Stimulated activated naive B cell treated with anti-CD40 and anti-IgM and Interleukin-4, amounts not matched to agents 10 μg/mL and 1 μg/mL and 100 μg/mL, for 72 hours (primary cell): ENCODE measurements around the gene STEEP1.

ENCODE experiments used
- ATAC-seq, 2 donors: fragments of 150-1000 bp; cut with Tn5 transposase; replicated peaks; 2 replicates each; pipeline ENCODE4 v1.10.0; 2021; ENCODE audit warnings: moderate library complexity in 1 of 2
- DNase-seq: peaks from one replicate; pipeline ENCODE4 v3.0.0; 2021
- H3K27ac Mint-ChIP-seq: one replicate; pipeline ENCODE4 v1.8.0; 2022; ENCODE audit warnings: mild to moderate bottlenecking, mixed read lengths
- H3K27me3 Mint-ChIP-seq, 2 donors: one replicate each; pipeline ENCODE4 v1.8.0; 2022; ENCODE audit warnings: mixed read lengths in 2 of 2
- H3K36me3 Mint-ChIP-seq, 2 donors: one replicate each; pipeline ENCODE4 v1.8.0; 2022; ENCODE audit warnings: mixed read lengths in 2 of 2, mild to moderate bottlenecking in 1 of 2
- H3K4me1 Mint-ChIP-seq, 2 donors: one replicate each; pipeline ENCODE4 v1.8.0; 2022; ENCODE audit warnings: mixed read lengths in 2 of 2, mild to moderate bottlenecking in 1 of 2
- H3K4me3 Mint-ChIP-seq, 2 donors: one replicate each; pipeline ENCODE4 v1.8.0; 2022; ENCODE audit warnings: mild to moderate bottlenecking in 2 of 2, mixed read lengths in 2 of 2, moderate library complexity in 1 of 2
- H3K9me3 Mint-ChIP-seq, 2 donors: one replicate each; pipeline ENCODE4 v1.8.0; 2022; ENCODE audit warnings: mixed read lengths in 2 of 2, mild to moderate bottlenecking in 1 of 2

Gene STEEP1

GRCh38 chrX:119573222-119573621 is 8.0 kb upstream of the STEEP1 start:
- Mint-ChIP-seq H3K4me3 (peak overlapping the region; percentile 87 to 97), H3K36me3 (no peaks in the 10 kb centered on the region), H3K27ac (no peak overlapping the region), H3K27me3 (peaks cover 0 to 19% of the 10 kb centered on the region in 2 donors), H3K9me3 (no peaks in the 10 kb centered on the region), H3K4me1 (peaks cover 8 to 15% of the 10 kb centered on the region in 2 donors)
- DNase-seq (no peak), ATAC-seq (no peak)

DNA sequence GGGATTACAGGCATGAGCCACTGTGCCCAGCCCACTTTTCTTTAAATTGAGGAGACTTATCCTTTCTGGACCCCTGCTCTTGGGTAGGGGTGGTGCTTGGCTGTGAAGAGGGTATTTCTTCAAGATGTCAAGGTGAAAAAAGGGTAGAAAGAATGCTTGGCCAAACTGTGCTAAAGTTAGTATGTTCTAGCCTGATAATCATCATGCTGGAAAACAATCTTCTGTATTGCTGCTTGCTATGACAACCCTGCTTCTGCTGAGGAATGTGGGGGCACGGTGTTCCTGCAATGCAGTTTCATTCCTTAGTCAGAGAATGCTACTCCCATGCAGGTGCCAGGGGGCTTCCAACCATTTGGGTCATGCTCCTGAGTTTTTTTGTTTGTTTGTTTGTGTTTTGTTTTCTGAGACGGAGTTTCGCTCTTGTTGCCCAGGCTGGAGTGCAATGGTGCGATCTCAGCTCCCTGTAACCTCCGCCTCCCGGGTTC is 5.2 kb upstream of the STEEP1 start:
- no peak for ATAC-seq
- Mint-ChIP-seq H3K27me3 (peaks cover 0 to 22% of the 10 kb centered on the region in 2 donors), H3K27ac (no peak overlapping the region), H3K9me3 (no peaks in the 10 kb centered on the region), H3K4me1 (peaks cover 5 to 15% of the 10 kb centered on the region in 2 donors), H3K4me3 (no peak overlapping the region), H3K36me3 (no peaks in the 10 kb centered on the region)
- no peak for DNase-seq

DNA sequence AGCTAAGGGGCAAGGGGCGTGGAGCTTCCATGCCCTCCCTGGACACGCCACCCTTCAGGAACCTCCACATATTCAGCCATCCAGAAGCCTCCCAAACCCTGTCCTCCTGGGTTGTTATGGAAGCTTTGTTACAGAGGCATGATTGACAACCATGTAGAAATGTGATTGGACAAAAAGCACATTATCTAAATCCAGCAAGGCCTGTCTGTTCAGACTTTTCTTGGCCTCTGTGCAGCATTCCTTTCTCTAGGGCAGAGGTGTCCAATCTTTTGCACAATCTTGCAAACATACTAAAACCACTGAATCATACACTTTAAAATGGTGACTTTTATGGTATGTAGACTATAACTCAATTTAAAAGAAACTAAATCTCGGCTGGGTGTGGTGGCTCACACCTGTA is 12.7 kb downstream of the STEEP1 start:
- H3K27me3 Mint-ChIP-seq, result no peaks in the 10 kb centered on the region
- H3K27ac Mint-ChIP-seq, result no peak overlapping the region
- peaks cover 10 to 20% of the 10 kb centered on the region in 2 donors for H3K4me1 Mint-ChIP-seq
- peaks cover 4 to 10% of the 10 kb centered on the region in 2 donors for H3K36me3 Mint-ChIP-seq
- no peak for DNase-seq
- no peaks in the 10 kb centered on the region for H3K9me3 Mint-ChIP-seq
- H3K4me3 Mint-ChIP-seq, result no peak overlapping the region
- ATAC-seq, result no peak

GRCh38 chrX:119549327-119550016 is 15.7 kb downstream of the STEEP1 start:
- H3K4me3 Mint-ChIP-seq, result peak overlapping the region; percentile 61 to 62
- peaks cover 13 to 19% of the 10 kb centered on the region in 2 donors for H3K4me1 Mint-ChIP-seq
- ATAC-seq (peak; percentile 92 to 93), DNase-seq (peak; percentile 6)
- H3K27me3 Mint-ChIP-seq, result no peaks in the 10 kb centered on the region
- H3K9me3 Mint-ChIP-seq, result no peaks in the 10 kb centered on the region
- peaks cover 0 to 2% of the 10 kb centered on the region in 2 donors for H3K36me3 Mint-ChIP-seq
- H3K27ac Mint-ChIP-seq, result peak overlapping the region; percentile 81

DNA sequence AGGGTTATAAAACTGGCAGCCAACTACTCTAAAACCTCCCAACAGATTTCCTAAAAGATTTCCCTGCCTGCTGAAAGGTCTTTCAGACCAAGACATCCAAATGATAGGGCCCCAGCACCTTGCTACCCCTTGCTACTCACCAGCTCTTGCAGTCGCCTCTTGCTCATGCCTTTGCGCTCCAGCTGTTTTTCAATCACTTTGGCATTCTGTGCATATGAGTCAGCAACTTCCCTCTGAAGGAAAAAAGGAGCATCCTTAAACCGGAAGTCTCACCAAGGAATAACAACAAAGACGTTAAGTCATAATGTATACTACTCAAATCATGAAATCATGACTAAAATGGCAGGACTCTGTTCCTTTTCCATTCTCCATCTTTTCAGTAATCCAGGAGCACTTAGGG is 24.0 kb downstream of the STEEP1 start:
- peaks cover 12 to 27% of the 10 kb centered on the region in 2 donors for H3K36me3 Mint-ChIP-seq
- no peak for DNase-seq
- no peak overlapping the region for H3K4me3 Mint-ChIP-seq
- H3K27ac Mint-ChIP-seq, result no peak overlapping the region
- H3K27me3 Mint-ChIP-seq, result peaks cover 0 to 4% of the 10 kb centered on the region in 2 donors
- H3K4me1 Mint-ChIP-seq, result peaks cover 0 to 5% of the 10 kb centered on the region in 2 donors
- ATAC-seq, result no peak
- no peaks in the 10 kb centered on the region for H3K9me3 Mint-ChIP-seq

GRCh38 chrX:119539872-119540271 is 25.3 kb downstream of the STEEP1 start:
- peaks cover 0 to 5% of the 10 kb centered on the region in 2 donors for H3K4me1 Mint-ChIP-seq
- peaks cover 12 to 27% of the 10 kb centered on the region in 2 donors for H3K36me3 Mint-ChIP-seq
- peaks cover 0 to 4% of the 10 kb centered on the region in 2 donors for H3K27me3 Mint-ChIP-seq
- H3K9me3 Mint-ChIP-seq, result no peaks in the 10 kb centered on the region
- no peak overlapping the region for H3K27ac Mint-ChIP-seq
- H3K4me3 Mint-ChIP-seq, result no peak overlapping the region
- no peak for DNase-seq
- no peak for ATAC-seq

DNA sequence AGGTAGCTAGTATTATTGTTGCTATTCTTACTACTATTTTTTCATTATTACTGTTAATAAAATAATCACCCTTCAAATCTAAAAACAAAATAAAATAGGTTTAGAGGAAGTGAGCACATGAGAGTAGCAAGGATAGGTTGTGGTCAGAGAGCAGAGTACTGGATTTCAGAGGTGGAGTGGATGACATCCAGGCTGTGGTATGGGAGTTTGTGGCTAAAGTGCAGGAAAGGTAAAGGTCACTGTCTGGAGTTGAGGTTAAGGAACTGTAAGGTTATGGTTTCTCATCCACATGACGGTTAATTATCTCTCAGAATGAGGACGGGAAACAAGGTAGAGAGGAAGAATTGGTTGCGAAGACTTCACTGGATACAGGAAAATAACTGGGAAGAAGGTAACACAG is 27.7 kb downstream of the STEEP1 start:
- H3K27ac Mint-ChIP-seq, result peak overlapping the region; percentile 3
- peaks cover 0 to 8% of the 10 kb centered on the region in 2 donors for H3K27me3 Mint-ChIP-seq
- H3K9me3 Mint-ChIP-seq, result no peaks in the 10 kb centered on the region
- ATAC-seq (no peak), DNase-seq (no peak)
- H3K36me3 Mint-ChIP-seq, result peaks cover 11 to 33% of the 10 kb centered on the region in 2 donors
- peaks cover 0 to 5% of the 10 kb centered on the region in 2 donors for H3K4me1 Mint-ChIP-seq
- no peak overlapping the region for H3K4me3 Mint-ChIP-seq

DNA sequence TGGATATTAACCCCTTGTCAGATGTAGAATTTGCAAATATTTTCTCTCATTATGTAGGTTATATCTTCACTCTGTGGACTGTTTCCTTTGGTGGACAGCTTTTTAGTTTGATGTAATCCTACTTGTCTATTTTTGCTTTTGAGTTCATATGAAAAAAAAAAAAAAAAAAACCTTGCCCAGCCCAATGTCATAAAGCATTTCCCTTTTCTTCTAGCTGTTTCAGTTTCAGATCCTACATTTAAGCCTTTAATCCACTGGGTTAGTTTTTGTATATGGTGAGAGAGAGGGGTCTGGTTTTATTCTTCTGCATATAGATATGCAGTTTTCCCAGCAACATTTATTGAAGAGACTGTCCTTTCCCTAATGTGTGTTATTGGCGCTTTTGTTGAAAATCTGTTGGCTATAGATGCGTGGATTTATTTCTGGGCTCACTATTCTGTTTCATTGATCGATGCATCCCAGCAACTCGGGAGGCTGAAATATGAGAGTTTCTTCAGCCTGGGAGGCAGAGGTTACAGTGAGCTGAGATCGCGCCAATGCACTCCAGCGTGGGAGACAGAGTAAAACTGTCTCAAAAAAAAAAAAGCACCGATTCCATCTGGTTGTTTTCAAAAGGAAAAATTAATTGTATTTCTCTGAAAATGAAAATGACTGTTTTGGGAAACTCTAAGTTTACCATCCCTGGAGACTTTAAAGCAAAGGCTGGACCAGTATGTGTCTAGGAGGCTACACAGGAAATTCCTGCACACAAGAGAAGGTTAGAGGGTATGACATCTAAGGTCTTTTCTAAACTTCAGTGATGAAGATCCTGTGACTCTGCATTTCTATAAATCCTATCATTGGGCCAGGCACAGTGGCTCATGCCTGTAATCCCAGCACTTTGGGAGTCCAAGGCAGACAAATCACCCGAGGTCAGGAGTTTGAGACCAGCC is 35.6 kb downstream of the STEEP1 start:
- Mint-ChIP-seq H3K4me3 (no peak overlapping the region), H3K27me3 (peaks cover 0 to 12% of the 10 kb centered on the region in 2 donors), H3K27ac (peak overlapping the region; percentile 21), H3K36me3 (peaks cover 0 to 13% of the 10 kb centered on the region in 2 donors), H3K9me3 (no peaks in the 10 kb centered on the region), H3K4me1 (peaks cover 14 to 21% of the 10 kb centered on the region in 2 donors)
- no peak for DNase-seq
- peak; percentile 73 to 85 for ATAC-seq

DNA sequence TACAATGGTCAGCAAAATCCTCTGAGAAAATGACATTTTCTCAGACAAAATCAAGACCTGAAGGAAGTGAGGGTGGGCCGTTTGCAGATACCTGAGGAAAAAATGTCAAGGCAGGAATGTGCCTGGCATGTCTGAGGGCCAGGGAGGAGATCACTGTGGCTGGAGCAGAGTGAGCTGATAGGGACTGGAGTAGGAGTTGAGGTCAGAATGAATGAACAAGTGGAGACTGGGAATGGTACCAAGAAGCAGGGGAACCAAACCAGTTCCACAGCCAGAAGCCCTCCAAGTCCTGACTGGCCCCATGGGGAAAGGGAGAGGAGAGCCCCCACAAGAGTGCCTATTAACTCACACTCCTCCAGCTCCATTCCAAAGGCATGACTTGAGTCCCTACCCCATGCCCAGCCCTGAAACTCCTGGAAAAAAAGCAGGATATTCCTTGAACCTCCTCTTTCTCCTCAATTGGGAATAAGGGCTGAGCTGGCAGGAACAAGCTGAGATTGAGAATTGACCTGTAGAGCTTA is 41.5 kb downstream of the STEEP1 start:
- peaks cover 0 to 7% of the 10 kb centered on the region in 2 donors for H3K27me3 Mint-ChIP-seq
- H3K9me3 Mint-ChIP-seq, result no peaks in the 10 kb centered on the region
- H3K4me3 Mint-ChIP-seq, result no peak overlapping the region
- DNase-seq (no peak), ATAC-seq (no peak)
- no peaks in the 10 kb centered on the region for H3K36me3 Mint-ChIP-seq
- peaks cover 0 to 3% of the 10 kb centered on the region in 2 donors for H3K4me1 Mint-ChIP-seq
- no peak overlapping the region for H3K27ac Mint-ChIP-seq

GRCh38 chrX:119521246-119521645 is 44.0 kb downstream of the STEEP1 start:
- Mint-ChIP-seq H3K27me3 (peaks cover 0 to 7% of the 10 kb centered on the region in 2 donors), H3K9me3 (no peaks in the 10 kb centered on the region), H3K4me3 (no peak overlapping the region), H3K4me1 (peaks cover 4% of the 10 kb centered on the region in 2 donors), H3K27ac (no peak overlapping the region), H3K36me3 (no peaks in the 10 kb centered on the region)
- DNase-seq (no peak), ATAC-seq (no peak)

DNA sequence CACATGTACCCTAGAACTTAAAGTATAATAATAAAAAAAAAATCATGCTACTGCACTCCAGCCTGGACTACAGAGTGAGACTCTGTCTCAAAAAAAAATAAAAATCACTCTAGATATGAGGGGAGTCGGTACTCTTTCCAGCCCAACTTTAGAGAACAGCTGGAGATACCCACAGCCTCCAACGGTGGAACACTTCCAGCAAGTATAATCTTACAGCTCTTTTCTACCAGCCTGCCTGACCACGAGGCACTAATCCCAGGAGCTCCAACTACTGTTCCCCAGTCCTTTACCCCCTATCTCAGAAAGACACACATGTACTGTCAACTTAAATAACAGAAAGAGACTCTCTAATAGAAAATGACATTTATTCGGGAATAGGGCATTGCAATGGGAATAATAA is 46.8 kb downstream of the STEEP1 start:
- DNase-seq, result no peak
- no peak overlapping the region for H3K27ac Mint-ChIP-seq
- no peaks in the 10 kb centered on the region for H3K9me3 Mint-ChIP-seq
- peaks cover 0 to 7% of the 10 kb centered on the region in 2 donors for H3K27me3 Mint-ChIP-seq
- peaks cover 2 to 8% of the 10 kb centered on the region in 2 donors for H3K4me1 Mint-ChIP-seq
- no peak for ATAC-seq
- H3K4me3 Mint-ChIP-seq, result no peak overlapping the region
- no peaks in the 10 kb centered on the region for H3K36me3 Mint-ChIP-seq

DNA sequence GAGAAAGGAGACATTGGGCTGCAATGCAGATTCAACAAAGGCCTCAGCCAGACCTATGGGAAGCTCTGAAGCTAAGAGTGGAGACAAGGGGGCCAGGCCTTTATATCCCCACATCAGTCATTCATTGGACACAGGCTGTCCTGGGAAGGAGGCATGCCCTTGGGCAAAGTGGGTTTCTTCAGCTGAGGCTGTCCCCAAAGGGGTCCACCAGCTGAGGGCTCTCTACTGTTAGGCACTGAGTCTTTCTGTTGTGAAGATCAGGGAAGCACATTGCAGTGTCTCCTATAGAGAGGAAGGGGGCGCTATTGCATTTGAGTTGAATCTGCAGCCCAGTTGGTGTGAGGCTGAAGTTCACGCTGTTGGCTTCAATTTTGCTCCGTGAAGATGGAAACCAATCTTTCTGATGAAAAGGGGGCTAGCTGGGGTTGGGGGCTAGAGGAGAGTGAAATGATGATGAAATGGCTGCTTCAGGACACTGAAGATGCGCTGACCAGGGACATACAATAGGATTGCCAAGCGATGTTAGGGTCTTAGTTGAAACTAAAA is 49.0 kb downstream of the STEEP1 start:
- ATAC-seq (peak; percentile 89 to 92), DNase-seq (peak; percentile 34)
- Mint-ChIP-seq H3K9me3 (no peaks in the 10 kb centered on the region), H3K27ac (no peak overlapping the region), H3K27me3 (peaks cover 0 to 7% of the 10 kb centered on the region in 2 donors), H3K4me1 (peaks cover 2 to 8% of the 10 kb centered on the region in 2 donors), H3K36me3 (no peaks in the 10 kb centered on the region), H3K4me3 (no peak overlapping the region)

DNA sequence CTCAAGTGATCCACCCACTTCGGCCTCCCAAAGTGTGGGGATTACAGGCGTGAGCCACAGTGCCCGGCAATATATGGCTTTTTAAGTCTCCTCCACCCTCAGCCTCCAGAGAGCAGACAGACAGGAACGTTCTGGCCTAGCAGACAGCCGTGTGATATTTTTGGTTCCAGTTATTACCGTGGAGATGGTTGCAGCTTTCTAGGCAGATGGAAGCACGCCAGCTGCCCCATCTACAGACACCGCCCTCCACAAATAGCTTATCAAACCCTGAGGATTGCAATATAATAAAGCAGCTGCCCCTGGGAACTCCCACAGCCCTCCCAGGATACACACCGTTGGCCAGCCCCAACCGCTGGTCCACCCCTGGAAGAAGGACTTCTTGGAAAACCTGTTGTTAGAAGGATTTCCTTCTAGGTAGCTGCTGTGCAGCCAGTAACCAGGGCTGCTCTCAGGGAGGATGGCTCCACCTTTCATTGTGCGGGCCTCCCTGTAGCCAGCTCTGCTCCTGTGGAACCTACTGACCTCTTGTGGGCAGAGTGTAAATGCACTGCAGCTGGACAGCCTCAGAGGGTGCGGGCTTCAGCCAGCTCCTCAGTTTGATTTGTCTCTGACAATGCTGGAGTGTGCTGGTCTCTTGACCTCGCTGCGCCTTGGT is 52.9 kb downstream of the STEEP1 start:
- peaks cover 0 to 10% of the 10 kb centered on the region in 2 donors for H3K27me3 Mint-ChIP-seq
- peak; percentile 91 to 93 for ATAC-seq
- H3K27ac Mint-ChIP-seq, result no peak overlapping the region
- no peak overlapping the region for H3K4me3 Mint-ChIP-seq
- DNase-seq, result no peak
- peaks cover 2 to 8% of the 10 kb centered on the region in 2 donors for H3K4me1 Mint-ChIP-seq
- no peaks in the 10 kb centered on the region for H3K9me3 Mint-ChIP-seq
- no peaks in the 10 kb centered on the region for H3K36me3 Mint-ChIP-seq
